Chondrocyte (in vitro differentiated cells): Measurements from ENCODE around the gene XK. TPM values are rescaled to one million over a fixed set of nuclear protein-coding genes. Genes with fewer than 3 reads are reported as not detected.

ENCODE experiments used
- DNase-seq: peaks from one replicate; pipeline ENCODE4 v3.0.0; 2021; ENCODE audit warnings: mixed read lengths, low spot score
- H3K27ac Mint-ChIP-seq: one replicate; pipeline ENCODE4 v1.8.0; 2021; ENCODE audit warnings: mild to moderate bottlenecking, moderate library complexity, mixed read lengths; ENCODE audit not compliant: unreplicated experiment
- H3K27me3 Mint-ChIP-seq: 2 replicates; pipeline ENCODE4 v1.8.0; 2021; ENCODE audit warnings: low read depth, mixed read lengths
- H3K36me3 Mint-ChIP-seq: 2 replicates; pipeline ENCODE4 v1.8.0; 2021; ENCODE audit warnings: low read depth, mixed read lengths
- H3K4me1 Mint-ChIP-seq: 2 replicates; pipeline ENCODE4 v1.8.0; 2021; ENCODE audit warnings: low read depth, mild to moderate bottlenecking, mixed read lengths
- H3K4me3 Mint-ChIP-seq: one replicate; pipeline ENCODE4 v1.8.0; 2021; ENCODE audit warnings: mild to moderate bottlenecking, moderate library complexity, mixed read lengths; ENCODE audit not compliant: unreplicated experiment
- H3K9me3 Mint-ChIP-seq: 2 replicates; pipeline ENCODE4 v1.8.0; 2021; ENCODE audit warnings: low read depth, mixed read lengths
- CTCF ChIP-seq: fragments of 200-600 bp; sonication (generic); IDR thresholded peaks from 2 replicates; pipeline ENCODE4 v1.5.0; 2021; ENCODE audit warnings: antibody characterized with exemption, mild to moderate bottlenecking, moderate library complexity
- long read RNA-seq: library from polyadenylated mRNA; stranded (forward); transcript quantifications from one replicate; pipeline ENCODE4 v2.0.0, GENCODE V29; 2021
- total RNA-seq: library from RNA; stranded (reverse); gene quantifications from 3 replicates; pipeline ENCODE4 v1.2.1, GENCODE V29; 2021

The XK gene, protein sequence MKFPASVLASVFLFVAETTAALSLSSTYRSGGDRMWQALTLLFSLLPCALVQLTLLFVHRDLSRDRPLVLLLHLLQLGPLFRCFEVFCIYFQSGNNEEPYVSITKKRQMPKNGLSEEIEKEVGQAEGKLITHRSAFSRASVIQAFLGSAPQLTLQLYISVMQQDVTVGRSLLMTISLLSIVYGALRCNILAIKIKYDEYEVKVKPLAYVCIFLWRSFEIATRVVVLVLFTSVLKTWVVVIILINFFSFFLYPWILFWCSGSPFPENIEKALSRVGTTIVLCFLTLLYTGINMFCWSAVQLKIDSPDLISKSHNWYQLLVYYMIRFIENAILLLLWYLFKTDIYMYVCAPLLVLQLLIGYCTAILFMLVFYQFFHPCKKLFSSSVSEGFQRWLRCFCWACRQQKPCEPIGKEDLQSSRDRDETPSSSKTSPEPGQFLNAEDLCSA
- total RNA-seq = 0.07 TPM in 1 of 3 replicates, not detected in the others
- long read RNA-seq = 0 reads

- Mint-ChIP-seq H3K27ac (peak within 1 kb of the TSS; percentile 63), H3K36me3 (no peaks in the 10 kb centered on the region), H3K4me3 (peak within 1 kb of the TSS; percentile 66)
These were observed at the start of gene XK for GRCh38 chrX:37685381-37686359. Gene XK, plus strand, starts transcription at chrX:37685791. Its CDS starts 171 bp downstream, at chrX:37685962.

DNA sequence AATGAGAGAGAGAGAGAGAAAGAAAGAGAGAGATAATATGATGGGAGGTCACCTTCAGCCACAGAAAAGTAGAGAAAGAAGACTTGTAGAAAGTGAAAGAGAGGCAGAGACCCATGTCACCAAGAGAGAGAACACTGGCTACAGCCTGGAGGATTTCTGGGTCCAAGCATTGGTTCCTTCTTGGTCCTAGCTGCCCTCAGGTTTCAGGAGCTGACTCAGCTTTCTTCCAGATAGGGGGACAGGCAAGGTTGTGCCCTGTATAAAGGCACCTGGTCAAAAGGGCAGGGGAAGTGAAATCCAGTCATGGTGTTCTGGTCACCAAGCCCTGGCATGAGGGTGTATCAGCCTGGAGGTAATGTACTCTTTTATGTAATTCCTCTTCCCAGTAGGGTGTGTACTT is 47.5 kb upstream of the XK start:
- peaks cover 9% of the 10 kb centered on the region for H3K9me3 Mint-ChIP-seq
- DNase-seq = no peak
- no peaks in the 10 kb centered on the region for H3K27me3 Mint-ChIP-seq
- no peaks in the 10 kb centered on the region for H3K36me3 Mint-ChIP-seq
- H3K4me1 Mint-ChIP-seq = no peaks in the 10 kb centered on the region
- H3K4me3 Mint-ChIP-seq = no peak overlapping the region
- no peak overlapping the region for H3K27ac Mint-ChIP-seq
- TF ChIP-seq CTCF = no peak

More at GRCh38 chrX:37685381-37686359, at the start of gene XK:
- no peak for TF ChIP-seq CTCF
- peaks cover 7% of the 10 kb centered on the region for H3K4me1 Mint-ChIP-seq
- peaks cover 8% of the 10 kb centered on the region for H3K27me3 Mint-ChIP-seq
- peak; percentile 86 for DNase-seq
- H3K9me3 Mint-ChIP-seq = no peaks in the 10 kb centered on the region

- Mint-ChIP-seq H3K4me1 (no peaks in the 10 kb centered on the region), H3K27me3 (no peaks in the 10 kb centered on the region), H3K9me3 (peaks cover 9% of the 10 kb centered on the region), H3K27ac (no peak overlapping the region), H3K36me3 (no peaks in the 10 kb centered on the region), H3K4me3 (no peak overlapping the region)
- no peak for TF ChIP-seq CTCF
- DNase-seq = no peak
These were observed 45.4 kb upstream of the XK start for GRCh38 chrX:37640142-37640541.

DNA sequence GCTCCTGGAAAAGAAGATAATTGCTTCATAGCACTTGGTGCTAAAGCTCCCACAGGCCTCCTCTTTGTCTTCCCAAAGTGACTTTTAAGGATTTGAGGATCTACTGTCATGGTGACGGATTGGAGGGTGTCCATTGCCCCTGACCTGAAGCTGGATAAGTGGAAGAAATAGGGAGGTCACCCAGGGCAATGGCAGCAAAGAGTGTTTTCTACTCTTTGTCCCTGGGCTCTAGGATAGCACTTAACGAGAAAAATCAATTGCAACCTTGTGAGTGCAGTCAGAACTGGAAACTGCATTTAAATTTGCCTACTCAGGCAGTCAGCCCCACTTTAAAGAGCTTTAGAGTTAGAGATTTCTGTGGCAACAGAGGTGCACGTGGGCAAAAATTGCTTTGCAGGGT is 43.7 kb upstream of the XK start:
- no peaks in the 10 kb centered on the region for H3K4me1 Mint-ChIP-seq
- H3K4me3 Mint-ChIP-seq = no peak overlapping the region
- no peak overlapping the region for H3K27ac Mint-ChIP-seq
- H3K9me3 Mint-ChIP-seq = peaks cover 7% of the 10 kb centered on the region
- H3K27me3 Mint-ChIP-seq = no peaks in the 10 kb centered on the region
- no peak for DNase-seq
- no peaks in the 10 kb centered on the region for H3K36me3 Mint-ChIP-seq
- TF ChIP-seq CTCF = no peak
